Measurements from ENCODE around the gene KCTD10.
A peak's percentile ranks its signal among the peaks of the same experiment; 100 is the strongest.

KCTD10 gene

GRCh38 chr12:109477185-109477962 is at the start of gene KCTD10, which contains the start of gene UBE3B:
Gene KCTD10, minus strand, starts transcription at chr12:109477300. Its CDS starts 38 bp downstream, at chr12:109477262.
Gene UBE3B, plus strand, starts transcription at chr12:109477634. Its CDS starts 5,918 bp downstream, at chr12:109483552.
- peak; percentile 58 for DNase-seq

GRCh38 chr12:109525279-109525585 is 48.1 kb upstream of the KCTD10 start:
- DNase-seq: no peak

- no peak for DNase-seq
These were observed 47.6 kb upstream of the KCTD10 start for GRCh38 chr12:109524466-109525278.

- DNase-seq: no peak
These were observed 46.4 kb upstream of the KCTD10 start for GRCh38 chr12:109523504-109523903.

GRCh38 chr12:109523071-109523470 is 46.0 kb upstream of the KCTD10 start:
- DNase-seq: peak; percentile 81

GRCh38 chr12:109521831-109522230 is 44.7 kb upstream of the KCTD10 start:
- DNase-seq: no peak

- DNase-seq: no peak
These were observed 42.7 kb upstream of the KCTD10 start for GRCh38 chr12:109519787-109520186.

- peak; percentile 77 for DNase-seq
These were observed 41.9 kb upstream of the KCTD10 start for GRCh38 chr12:109518820-109519665.

GRCh38 chr12:109517619-109518018 is 40.5 kb upstream of the KCTD10 start:
- no peak for DNase-seq

- no peak for DNase-seq
These were observed 36.9 kb upstream of the KCTD10 start for GRCh38 chr12:109513977-109514376.

GRCh38 chr12:109513051-109513450 is 36.0 kb upstream of the KCTD10 start:
- DNase-seq: no peak

GRCh38 chr12:109512608-109513007 is 35.5 kb upstream of the KCTD10 start:
- DNase-seq: no peak

- no peak for DNase-seq
These were observed 33.1 kb upstream of the KCTD10 start for GRCh38 chr12:109510196-109510595.

- DNase-seq: no peak
These were observed 27.0 kb upstream of the KCTD10 start for GRCh38 chr12:109504068-109504467.

- no peak for DNase-seq
These were observed 26.5 kb upstream of the KCTD10 start for GRCh38 chr12:109503611-109504010.

GRCh38 chr12:109502332-109502731 is 25.2 kb upstream of the KCTD10 start:
- DNase-seq: no peak

GRCh38 chr12:109501299-109501698 is 24.2 kb upstream of the KCTD10 start:
- DNase-seq: no peak

GRCh38 chr12:109500406-109501185 is 23.5 kb upstream of the KCTD10 start:
- no peak for DNase-seq

- DNase-seq: no peak
These were observed 20.6 kb upstream of the KCTD10 start for GRCh38 chr12:109497675-109498074.

GRCh38 chr12:109496306-109496705 is 19.2 kb upstream of the KCTD10 start:
- no peak for DNase-seq

- no peak for DNase-seq
These were observed 17.9 kb upstream of the KCTD10 start for GRCh38 chr12:109495012-109495411.

GRCh38 chr12:109494348-109494881 is 17.3 kb upstream of the KCTD10 start:
- no peak for DNase-seq
